Embryonic facial prominence (tissue), 1 donor: ENCODE measurements around the gene LGALS12.
"Not testable (repeated sequence)": the region's sequence is repeated elsewhere in the genome, so short reads cannot be mapped to it uniquely, and the experiment has no call there.

Source experiments
- DNase-seq: peaks from one replicate; pipeline ENCODE4 v3.0.0-alpha.2; 2016; ENCODE audit errors: extremely low spot score

LGALS12 gene

DNA sequence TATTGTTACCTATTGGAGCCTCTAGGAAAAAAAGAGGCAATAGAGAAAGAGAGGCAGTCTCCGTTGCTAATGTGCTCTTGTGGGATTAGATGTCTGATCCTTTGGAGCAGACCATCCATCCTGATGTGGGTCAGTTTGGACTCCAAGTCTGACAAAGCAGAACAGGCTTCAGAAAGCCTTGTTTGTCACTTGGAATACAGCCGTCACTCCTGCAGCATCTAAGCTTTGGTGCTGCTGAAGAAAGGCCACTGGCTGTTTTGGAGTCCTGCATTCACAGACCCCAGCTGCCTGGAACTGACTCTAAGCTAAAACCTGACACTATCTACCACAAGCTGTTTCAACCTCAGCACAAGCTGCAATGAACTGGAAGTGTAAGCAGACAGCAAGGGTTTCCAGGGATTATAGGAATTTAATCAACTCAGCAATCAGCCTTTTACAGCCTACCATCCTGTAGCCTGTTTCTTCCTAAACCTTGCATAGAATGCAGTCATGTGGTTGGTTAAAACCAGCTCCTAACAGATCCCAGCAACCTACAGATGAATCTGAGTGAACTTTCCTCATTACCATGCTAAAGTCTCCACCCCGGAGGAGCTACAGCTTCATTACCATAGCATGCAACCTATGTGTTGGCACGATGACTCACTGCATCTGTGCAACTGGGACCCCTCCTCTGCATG is 27.1 kb downstream of the LGALS12 start:
- DNase-seq: no peak

DNA sequence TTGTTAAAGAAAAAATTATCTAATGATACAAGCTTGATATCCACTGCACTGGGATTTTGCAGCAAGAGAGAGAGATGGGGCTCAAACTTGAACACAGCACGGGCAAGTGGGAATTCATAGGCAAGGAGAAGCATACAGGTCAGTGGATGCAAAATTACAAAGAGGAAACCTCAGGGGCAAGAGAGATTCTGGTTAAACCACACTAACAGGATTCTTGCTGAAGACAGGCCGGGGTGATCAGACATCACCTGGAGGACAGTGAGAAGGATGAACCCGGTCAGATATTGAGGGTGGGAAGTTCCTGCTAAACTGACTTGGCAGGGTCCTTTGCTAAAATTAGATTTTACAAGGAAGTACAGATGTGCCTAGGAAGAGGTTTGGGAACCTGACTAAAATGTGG is 28.2 kb downstream of the LGALS12 start:
- DNase-seq: no peak

DNA sequence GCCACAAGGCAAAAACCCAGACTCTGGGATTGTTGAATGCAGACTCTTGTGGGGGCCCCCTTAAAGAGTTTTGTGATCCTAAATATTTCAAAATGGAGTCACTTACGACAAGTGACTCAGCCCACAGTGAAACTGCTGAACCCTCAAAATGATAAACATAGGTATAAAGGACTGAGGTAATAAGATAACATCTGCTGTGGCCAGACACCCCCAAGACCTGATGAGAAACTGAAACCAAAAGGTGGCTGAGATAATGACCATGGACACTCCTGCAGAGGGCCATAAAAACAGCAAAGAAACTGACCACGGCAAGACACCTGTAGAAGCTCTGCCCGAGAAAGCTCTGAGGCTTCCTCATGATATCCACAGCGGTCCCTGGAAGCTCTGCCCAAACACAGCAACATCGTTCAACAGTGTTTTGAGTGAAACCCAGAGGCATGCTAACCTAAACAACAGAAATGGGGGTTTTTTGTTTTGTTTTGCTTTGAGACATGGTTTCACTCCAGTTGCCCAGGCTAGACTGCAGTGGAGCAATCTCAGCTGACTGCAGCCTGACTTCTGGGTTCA is 29.1 kb downstream of the LGALS12 start:
- DNase-seq: no peak

DNA sequence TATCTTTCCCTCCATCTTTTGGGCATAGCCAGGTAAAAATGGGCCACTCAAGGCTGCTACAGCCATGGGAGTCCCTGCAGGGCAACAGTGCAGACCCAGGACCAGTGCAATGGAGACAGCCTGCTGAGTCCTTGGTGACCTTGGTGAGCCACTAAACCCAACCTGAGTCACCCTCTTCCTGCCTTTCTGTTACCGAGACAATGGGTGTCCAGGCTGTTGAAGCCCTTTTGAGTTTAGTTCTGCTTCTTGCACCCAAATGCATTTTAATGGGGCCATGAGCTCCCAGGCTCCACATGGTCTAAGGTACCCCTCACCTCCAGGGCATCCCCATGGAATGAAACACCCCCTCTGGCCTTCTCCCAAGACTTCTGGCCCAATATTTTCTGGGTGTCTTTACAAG is 29.9 kb downstream of the LGALS12 start:
- DNase-seq: no peak

GRCh38 chr11:63536669-63537292 is 30.9 kb downstream of the LGALS12 start, which contains the start of gene PLAAT4:
PLAAT4 (plus strand) TSS chr11:63536808; CDS start chr11:63536869, 61 bp downstream.
- DNase-seq: no peak

DNA sequence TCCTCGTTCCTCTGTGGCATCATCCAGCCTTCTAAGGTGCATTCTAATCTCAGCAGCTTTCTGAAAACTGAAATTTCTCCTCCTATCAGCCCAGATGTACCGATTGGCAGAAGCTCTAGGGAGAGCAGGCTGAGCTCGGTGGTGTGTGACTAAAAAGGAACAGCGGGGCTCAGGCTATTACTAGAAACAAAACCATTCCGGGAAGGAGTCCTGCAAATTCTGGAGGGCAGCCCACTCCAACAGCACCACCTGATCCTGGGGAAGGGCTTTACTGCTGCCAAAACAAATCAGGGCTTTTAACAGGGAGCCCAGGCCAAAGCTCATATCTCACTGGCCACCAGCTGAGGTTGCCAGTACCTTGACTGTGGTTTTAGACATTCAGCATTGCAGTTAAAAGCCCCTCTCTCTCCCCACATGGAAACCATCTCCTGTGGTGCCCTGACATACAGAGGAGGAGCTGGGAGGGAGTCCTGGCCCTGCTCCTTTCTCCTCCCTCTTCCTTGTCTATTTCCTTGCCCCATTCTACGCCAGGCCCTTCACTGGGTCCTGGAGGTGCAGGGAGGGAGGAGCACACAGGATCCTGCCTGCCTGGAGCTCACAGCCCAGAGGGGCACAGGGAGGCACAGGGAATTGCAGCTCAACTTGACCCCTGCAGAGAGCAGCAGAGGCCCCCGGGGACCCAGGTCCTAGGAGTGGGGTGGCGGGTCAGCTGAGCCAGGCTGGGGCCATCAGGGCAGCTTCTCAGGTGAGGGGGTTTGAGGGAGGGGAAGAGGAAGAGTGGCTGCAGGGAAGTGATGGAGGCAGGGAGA is 31.6 kb downstream of the LGALS12 start:
- DNase-seq: peak; percentile 16

DNA sequence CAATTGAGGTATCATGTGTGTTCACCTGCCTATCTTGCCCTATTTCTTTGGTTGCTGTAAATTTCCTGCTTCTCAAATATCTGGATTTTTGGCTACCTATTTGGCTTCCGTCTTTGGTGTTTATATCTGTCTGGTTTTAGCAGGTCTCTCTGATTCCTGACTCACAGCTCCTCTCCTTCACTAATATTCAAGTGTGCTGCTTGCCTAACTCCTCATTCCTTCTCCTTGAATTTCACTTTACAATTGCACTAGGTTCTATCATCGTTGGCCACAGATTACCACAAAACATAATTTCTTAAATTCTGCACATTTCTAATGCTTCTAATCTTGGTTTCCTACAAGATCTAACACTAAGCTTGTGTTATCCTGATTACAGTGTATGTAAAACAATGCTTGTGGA is 36.6 kb downstream of the LGALS12 start:
- not testable (repeated sequence) for DNase-seq

GRCh38 chr11:63543711-63544110 is 37.8 kb downstream of the LGALS12 start:
- no peak for DNase-seq

DNA sequence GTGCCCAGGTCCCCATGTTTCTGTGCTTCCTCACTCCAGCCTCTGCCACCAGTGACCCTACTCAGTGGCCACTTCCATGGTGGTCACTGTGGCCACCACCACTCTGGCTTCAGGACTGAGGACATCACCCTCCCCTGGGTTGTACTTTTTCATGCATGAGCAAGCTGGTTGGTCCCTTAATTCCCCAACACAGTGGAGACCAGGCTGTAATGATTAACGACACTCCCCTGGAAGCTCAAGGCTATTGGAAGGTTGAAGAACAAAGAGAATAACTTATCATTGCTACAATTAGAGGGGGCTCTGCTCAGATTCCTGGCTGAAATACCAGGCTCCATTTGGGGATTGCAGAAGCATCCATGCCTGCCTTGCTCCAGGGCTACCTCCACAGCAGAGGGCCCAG is 41.2 kb downstream of the LGALS12 start:
- DNase-seq: no peak

GRCh38 chr11:63548178-63548577 is 42.3 kb downstream of the LGALS12 start:
- no peak for DNase-seq

GRCh38 chr11:63549411-63549810 is 43.5 kb downstream of the LGALS12 start:
- no peak for DNase-seq

DNA sequence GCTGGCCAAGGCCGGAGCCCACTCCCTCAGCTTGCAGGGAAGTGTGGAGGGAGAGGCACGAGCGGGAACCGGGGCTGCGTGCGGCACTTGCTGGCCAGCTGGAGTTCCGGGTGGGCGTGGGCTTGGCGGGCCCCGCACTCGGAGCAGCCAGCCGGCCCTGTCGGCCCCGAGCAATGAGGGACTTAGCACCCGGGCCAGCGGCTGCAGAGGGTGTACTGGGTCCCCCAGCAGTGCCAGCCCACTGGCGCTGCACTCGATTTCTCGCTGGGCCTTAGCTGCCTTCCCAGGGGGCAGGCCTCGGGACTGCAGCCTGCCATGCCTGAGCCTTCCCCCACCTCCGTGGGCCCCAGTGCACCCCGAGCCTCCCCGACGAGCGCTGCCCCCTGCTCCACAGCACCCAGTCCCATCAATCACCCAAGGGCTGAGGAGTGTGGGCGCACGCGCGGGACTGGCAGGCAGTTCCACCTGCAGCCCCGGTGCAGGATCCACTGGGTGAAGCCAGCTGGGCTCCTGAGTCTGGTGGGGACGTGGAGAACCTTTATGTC is 44.3 kb downstream of the LGALS12 start:
- not testable (repeated sequence) for DNase-seq

GRCh38 chr11:63551091-63551888 is 45.4 kb downstream of the LGALS12 start:
- no peak for DNase-seq

GRCh38 chr11:63551889-63552266 is 46.0 kb downstream of the LGALS12 start:
- no peak for DNase-seq

- no peak for DNase-seq
Measured at GRCh38 chr11:63552921-63553320, 47.0 kb downstream of the LGALS12 start.

DNA sequence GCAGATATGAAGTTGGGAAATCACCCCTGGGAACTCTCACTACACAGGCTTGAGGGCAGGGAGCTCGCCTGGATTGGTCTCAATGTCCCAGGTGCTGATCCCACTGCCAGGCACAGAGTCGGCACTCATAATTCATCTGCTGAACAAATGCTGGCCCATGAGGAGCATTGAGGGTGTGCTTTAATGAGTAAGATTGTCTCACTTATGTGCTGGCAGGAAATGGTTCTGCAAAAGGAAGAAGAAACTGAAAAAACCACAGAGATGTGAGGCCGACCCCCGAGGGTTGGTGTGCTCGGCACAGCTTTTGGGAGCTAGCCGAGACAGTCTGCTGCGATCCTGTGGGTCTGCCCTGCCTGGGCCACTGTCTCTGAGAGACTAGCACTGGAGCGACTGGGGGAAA is 47.9 kb downstream of the LGALS12 start:
- DNase-seq: no peak

- DNase-seq: no peak
Measured at GRCh38 chr11:63554877-63555223, 49.0 kb downstream of the LGALS12 start.

DNA sequence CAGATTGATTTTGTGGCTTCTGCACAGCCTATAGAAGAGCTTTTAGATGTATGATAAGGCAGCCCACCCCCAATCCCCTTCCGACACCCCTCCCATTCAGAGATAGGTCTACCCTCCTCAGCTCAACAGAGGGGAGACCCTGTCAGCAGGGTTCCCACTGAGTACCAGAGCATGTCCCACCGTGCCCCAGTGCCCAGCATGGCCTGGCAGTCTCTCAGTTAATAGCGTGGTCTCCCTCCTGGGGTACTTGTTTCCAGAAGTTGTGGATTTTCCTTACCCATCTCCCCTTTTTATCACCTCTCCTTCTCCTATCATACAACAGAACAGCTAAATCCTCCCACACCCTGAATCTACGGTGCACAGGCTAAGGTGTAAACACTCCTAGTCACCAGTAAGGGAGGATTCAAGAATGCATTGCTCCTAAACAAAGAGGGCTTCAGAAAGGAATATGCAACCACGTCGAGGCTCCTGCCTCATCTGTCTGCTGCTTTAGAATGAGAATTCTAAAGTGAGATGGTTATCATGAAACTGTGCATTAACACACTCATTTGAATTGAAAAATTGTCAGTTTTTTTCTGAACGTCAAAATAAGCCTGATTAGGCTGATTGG is 50.6 kb downstream of the LGALS12 start:
- DNase-seq: no peak

- DNase-seq: no peak
Measured at GRCh38 chr11:63557570-63557969, 51.7 kb downstream of the LGALS12 start.

- DNase-seq: no peak
Measured at GRCh38 chr11:63558459-63559157, 52.7 kb downstream of the LGALS12 start.
